Activated CD8-positive, alpha-beta memory T cell treated with anti-CD3 and anti-CD28 coated beads, Interleukin-2, amount 50 U/mL, for 48 hours (primary cell): ENCODE measurements around the gene DYNLT4.
A peak's percentile ranks its signal among the peaks of the same experiment; 100 is the strongest.
"Not testable (repeated sequence)": the region's sequence is repeated elsewhere in the genome, so short reads cannot be mapped to it uniquely, and the experiment has no call there.

Experiments used
- DNase-seq: peaks from one replicate; pipeline ENCODE4 v3.0.0-alpha.2; 2020

DYNLT4 gene

DNA sequence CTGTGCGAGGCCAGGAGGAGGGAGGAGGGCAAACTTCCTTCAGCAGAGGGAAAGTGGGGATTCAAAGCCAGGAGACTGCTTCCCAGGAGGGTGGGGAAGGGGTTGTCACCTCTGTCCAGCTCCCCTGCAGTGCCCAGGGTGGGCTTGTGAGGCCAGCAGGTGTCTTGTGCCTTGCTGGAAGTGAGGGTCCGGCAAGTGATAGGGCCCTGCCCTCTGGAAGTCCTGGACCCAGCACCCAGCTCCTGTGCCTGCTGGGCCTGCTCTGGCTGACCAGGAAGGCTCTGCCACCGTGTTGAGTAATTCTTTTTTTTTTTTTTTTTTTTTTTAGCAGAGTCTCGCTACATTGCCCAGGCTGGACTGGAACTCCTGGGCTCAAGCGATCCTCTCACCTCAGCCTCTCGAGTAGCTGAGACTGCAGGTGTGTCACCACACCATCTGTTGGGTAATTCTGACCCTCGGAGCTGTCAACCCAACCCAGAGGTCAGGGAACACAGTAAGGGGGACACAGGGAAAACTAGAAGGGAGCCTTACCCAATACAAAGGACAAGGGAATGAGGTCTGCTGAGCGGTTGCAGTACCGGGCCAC is 20.2 kb downstream of the DYNLT4 start:
- no peak for DNase-seq

DNA sequence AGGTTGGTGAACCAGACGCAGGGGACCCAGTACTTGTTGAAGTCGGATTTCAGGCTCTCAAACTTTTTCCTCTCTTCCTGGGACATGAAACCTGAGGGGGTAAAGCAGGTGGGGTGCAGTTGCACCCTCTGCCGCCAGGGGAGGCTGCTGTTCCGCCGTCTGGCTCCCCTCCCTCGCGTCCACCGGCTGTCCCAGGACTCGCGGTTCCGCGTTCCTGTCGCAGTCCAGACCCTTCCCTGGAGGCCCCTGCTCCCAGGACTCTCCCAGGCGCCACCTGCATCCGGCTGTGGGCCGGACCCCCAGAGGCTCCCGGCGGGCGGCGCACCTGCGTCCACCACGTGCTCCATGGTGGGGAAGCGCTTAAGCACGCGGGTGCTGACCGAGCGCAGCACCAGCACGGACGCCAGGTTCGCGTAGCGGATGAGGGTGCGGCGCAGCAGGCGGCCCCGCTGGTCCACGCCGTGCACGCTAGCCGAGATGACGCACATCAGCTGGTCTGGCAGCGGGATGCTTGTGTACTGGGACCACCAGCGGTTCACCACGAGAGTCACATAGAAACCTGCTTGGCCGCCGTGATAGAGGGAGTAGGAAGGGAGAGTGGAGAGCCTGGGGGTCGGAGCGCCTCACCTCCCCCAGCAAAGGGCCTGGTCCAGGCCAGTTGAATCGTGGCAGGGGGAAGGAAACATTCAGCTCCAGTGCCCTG is 20.9 kb downstream of the DYNLT4 start:
- peak; percentile 91 for DNase-seq

DNA sequence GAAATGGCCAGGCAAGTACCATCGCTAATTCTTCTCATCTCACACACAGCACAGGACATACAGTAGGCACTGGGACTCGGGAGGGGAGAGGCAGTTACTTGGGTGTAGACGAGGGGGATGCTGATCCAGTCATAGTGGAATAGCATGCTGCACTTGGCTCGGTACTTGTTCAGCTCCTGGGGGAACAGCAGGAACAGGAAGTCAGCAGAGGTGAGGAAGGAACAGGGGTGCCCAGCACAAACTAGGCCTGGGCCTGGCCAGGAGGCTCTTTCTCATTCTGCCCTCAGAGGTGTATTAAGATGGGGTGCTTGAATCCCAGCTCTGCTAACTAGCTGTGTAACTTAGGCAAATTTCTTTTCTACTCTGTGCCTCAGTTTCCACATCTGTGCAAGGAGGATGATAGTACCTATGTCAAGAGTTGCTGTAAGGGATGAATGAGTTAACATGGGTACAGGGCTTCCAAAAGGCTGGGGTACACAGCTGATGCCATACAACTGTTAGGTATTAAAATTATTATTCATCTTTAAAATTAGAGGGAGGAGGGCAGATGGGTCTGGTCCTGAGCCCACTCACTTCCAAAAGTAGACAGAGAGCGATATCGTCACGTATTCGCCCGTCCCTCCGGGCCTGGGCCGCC is 21.5 kb downstream of the DYNLT4 start:
- DNase-seq: no peak

DNA sequence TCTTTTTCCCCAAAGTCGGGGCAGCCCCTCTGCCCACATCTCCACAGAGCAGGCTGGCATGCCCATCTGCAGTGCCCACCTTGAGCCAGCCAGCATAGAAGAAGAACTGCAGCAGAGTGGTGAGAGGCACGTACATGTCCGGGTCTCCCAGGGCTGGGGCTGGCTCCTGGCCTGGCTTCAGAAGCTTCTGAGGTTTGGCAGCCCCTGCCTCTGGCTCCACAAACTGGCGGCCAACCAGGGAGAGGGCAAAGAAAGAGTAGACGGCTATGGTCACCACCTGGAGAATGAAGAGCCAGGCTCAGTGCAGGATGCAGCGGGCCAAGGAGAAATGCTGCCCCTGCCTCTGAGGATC is 22.1 kb downstream of the DYNLT4 start:
- DNase-seq: peak; percentile 68

DNA sequence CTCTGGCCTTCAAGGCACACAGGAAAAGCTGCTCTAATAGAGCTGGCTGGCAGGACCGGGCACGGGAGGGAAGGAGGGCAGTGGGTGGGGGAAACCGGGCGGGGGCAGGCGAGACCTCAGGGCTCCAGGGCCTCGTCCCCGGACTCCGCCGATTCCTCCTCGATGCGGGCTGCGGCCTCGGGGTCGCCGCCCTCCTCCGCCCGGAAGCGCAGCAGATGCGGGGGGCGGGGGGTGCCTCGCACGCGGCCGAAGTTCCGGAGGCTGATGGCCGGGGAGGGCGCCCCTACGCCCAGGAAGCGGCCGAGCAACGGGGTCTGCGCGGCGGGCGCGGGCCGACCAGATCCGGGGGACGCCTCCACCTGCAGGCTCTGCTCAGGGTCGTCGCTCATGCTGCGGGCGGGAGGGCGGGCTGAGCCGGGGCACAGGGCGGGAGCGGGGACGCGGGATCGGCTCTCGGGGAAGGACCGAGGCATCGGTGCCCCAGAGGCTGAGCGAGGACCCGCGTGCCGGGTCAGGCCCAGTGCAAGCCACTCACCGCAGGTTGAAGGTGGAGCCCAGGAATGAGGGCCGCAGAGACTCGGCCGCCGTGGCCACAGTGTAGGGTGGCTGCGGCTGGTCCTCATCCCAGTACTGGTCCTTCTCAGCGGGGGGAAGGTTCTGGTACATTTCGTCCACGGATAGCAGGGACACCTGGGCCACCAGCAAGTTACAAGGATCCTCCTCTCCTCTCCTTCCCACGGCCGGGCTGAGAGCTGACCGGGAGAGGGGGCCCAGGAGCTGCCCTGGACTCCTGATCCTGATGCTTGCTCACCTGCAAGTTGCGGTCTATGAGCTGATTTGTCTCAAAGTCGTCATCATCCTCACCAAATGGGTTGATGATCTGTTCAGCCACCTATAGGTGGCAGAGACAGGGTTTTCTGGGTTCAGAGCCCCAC is 22.8 kb downstream of the DYNLT4 start:
- peak; percentile 75 for DNase-seq

DNA sequence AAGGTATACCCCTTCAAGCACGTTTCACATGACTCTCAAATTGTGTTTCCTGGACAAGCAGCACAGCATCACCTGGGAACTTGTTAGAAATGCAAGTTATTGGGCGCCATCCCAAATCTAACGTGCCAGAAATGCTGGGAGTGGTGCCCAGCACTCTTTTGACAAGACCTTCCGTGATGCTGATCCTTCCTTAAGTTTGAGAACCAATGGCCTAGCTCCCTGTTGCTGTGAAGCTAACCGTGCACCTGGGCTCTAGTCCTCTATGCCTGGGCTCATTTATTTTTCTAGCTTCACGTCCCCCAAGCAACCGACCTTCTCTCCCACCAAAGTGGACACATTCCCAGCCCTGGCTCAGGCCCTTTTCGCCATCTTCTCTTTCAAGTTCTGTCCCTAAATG is 23.5 kb downstream of the DYNLT4 start:
- peak; percentile 60 for DNase-seq

DNA sequence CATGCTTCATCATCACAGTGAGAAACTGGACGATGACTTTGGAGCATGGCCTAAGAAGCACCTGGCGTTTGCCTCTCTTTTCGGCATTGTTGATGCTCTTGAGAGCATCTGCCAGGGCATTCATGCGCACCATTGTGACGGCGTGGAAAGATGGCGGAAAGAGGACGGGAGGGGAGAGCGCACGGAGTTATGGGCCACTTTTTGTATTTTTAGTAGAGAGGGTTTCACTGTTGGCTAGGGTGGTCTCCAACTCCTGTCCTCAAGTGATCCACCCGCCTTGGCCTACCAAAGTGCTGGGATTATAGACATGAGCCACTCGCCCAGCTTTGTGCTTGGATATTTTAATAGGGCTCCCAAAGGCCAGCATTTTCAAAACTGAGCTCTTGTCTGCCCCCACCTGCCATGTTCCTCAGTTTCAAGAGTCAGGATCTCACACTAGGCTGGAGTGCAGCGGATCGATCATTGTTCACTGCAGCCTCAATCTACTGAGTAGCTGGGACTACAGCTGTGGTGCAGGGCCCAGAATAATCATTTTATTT is 26.5 kb downstream of the DYNLT4 start:
- DNase-seq: no peak

DNA sequence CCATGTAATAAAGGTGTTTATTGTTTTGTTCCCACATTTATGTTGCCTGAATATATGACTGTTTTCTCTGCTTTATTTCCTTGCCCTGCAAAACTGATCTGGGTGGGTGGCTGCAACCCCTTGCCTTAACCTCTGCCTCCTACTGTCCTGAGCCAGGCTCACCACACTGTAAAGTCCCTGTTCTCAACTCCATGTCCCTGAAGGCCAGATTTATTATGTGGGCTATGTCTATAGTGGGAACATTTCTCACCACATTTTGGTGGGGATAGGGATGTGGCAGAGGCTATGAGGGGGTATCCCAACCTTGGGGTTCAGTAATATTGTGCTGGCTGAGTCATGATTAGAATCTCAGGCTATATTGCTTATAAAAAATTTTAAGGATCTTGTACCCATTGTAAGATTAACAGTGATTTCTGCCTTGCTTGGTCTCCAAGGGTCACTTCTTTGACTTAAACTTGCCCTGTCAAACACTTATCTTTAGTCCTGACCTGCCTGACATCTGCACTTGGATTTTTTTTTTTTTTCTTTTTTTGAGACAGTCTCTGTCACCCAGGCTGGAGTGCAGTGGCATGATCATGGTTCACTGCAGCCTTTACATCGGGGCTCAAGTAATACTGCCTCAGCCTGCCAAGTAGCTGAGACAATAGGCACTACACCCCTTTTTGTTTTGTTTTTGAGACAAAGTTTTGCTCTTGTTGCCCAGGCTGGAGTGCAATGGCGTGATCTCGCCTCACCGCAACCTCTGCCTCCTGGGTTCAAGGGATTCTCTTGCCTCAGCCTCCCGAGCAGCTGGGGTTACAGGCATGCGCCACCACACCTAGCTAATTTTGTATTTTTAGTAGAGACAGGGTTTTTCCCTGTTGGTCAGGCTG is 28.2 kb downstream of the DYNLT4 start:
- no peak for DNase-seq

DNA sequence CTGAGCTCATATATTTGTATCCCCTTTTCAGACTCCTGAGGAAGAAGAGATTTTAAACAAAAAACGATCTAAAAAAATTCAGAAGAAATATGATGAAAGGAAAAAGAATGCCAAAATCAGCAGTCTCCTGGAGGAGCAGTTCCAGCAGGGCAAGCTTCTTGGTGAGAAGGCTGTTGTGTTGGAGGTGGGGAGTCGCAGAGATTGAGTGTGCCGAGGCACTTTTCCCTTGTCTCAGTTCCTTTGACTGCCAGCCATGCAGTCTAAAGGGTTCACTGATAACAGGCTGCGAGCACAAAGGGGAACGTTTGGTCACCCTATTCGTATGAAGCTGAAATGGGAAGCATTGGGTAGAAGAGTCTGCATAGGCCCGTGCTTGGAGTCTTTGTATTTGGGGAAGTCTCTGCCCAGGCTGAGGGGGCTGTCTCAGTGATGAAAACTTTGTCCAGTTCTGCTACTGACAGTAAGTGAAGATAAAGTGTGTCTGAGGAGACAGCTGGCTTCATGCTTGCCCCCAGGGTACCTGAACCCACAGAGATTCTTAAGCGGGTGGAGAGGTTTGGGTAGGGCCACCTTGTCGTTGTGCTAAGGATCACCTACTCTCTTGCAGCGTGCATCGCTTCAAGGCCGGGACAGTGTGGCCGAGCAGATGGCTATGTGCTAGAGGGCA is 29.0 kb downstream of the DYNLT4 start:
- DNase-seq: no peak

DNA sequence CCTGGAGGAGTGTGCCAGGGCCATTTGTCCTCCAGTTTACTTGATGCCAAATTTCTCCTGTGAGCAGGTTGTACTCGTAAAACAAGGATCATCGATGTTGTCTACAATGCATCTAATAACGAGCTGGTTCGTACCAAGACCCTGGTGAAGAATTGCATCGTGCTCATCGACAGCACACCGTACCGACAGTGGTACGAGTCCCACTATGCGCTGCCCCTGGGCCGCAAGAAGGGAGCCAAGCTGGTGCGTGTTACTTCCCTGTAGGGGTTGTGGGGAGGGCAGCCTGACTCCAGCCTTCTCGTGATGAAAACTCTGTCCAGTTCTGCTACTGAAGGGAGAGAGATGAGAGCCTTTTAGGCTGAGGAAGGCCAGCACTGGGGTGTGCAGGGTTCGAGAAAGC is 29.6 kb downstream of the DYNLT4 start:
- DNase-seq: no peak

DNA sequence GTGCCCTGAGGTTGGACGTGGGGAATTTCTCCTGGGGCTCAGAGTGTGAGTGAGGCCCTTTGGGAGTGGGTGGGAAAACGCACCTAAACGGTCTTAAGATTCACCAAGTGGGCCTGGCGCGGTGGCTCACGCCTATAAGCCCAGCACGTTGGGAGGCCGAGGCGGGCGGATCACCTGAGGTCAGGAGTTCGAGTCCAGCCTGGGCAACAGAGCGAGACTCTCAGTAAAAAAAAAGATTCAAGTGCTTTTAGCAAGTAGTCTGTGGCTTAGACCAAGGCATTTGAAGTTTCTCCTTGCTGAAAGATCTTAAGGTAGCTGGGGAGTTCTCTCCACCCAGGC is 30.5 kb downstream of the DYNLT4 start:
- DNase-seq: no peak

DNA sequence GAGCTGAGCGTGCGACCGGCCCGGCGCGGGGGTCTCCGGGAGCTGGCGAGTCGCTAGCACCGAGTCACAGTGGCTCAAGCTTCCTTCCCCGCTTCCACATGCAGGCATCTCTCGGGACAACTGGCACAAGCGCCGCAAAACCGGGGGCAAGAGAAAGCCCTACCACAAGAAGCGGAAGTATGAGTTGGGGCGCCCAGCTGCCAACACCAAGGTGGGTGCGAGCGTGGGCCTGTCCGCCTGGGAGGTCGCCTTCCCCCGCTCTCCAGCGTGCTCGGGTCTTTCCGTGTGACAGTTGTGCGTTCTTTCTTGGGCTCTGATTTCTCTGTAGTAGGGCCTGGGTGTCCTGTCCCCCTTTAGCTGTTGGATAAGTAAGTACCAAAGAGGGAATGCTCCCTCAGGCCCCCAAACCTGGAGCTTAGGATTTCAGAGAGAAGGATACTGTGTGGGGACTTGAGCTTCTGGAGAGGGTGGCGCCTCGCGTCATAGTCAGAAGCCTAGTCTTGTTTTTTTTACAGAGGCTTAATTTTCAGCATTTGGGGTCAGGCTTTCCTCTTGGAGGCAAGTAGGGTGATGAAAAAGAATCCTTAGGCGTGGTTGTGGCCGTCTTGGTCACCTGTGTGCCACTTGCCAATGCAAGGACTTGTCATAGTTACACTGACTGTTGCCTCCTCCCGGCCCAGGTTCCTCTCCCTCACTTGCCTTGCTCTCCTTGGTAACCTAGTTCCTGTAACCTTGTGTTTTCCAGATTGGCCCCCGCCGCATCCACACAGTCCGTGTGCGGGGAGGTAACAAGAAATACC is 31.0 kb downstream of the DYNLT4 start:
- peak; percentile 68 for DNase-seq

DNA sequence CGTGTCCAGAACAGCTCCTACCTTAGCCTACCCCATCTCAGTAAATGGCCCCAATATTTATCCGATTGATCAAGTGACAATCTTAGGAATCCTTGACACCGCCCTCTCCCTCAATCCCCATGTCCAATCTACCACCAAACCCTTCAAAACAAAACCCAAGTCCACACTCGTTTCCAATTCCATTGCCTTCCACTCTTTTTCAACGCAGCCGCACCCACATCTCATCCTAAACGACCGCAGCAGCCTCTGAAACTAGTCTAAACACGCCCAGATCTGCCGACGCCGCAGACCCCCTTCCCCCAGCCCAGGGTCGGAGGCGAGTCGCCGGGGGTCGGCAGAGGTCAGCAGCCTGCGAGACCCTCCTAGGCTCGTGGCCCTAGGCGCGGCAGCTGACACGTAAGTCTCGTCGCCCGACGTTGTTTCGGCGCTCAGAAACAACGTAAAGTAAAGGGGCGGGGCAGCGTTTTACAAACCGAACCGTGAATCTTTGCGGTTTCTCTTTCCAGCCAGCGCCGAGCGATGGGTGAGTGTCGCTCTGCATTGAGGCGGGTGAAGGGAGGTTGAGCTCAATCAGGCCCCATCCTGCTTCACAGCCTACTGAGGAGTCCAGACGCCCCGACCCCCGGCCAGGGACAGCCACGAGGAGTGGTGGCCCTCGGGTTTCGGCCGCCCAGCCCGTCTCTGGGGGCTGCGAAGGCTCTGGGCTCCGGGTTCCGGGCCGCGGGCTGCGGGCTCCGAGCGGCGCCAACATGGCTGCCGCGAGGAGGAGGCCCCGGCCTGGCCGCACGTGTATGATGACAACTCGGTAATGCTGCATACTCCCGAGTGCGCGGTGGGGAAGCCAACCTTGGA is 31.8 kb downstream of the DYNLT4 start, which contains the start of gene RPS8:
TSS of gene RPS8 (plus strand) at position 463 of the 852 bp plus-strand sequence. CDS start at position 520, 57 bp downstream.
- DNase-seq: peak; percentile 91

DNA sequence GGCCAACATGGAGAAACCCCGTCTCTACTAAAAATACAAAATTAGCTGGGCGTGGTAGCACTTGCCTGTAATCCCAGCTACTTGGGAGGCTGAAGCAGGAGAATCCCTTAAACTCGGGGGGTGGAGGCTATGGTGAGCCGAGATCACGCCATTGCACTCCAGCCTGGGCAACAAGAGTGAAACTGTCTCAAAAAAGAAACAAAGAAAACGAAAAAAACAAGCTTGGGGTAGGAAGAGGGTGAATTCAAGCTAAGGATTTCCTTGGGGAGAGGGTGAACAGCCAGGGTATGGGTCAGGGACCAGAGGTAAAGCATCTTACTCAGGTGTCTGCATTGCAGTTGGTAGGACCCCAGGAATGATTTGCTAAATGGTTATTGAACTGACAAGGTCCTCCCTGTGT is 40.7 kb downstream of the DYNLT4 start:
- not testable (repeated sequence) for DNase-seq

DNA sequence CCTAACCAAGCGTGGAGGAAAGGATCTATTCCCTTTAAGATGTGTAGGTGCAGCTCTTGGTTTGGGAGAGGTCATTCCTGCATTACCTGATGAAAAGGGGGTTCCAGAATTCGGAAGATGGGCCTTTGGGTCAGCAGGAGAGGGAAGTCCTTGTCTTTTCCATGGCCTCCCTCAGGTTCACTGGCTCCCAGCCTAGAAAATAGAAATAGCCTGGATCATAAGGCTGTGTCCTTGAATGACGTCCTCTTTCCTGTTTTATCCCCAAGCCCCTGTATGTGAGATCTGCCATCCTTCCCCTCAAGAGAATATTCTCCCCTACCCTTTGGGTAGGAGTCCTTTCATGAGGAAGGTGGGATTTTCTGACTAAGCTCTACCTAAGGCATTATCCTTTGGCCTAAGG is 46.3 kb downstream of the DYNLT4 start:
- DNase-seq: no peak

DNA sequence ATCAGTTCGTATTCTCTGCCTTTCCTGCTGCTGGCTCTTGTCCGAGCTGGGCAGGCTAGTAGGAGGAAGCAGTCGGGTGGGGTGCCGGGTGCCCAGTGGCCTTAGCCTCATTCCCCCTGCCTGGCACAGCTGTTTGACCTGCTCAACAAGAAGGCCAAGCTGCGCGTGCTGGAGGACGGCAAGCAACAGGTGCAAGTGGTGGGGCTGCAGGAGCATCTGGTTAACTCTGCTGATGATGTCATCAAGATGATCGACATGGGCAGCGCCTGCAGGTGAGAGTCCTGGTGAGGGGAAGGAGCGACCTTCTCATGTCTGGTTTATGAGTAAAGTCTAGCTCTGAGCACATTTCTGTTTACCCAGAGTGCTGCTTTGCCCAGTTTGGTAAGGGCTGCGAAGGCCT is 48.1 kb downstream of the DYNLT4 start:
- DNase-seq: no peak

DNA sequence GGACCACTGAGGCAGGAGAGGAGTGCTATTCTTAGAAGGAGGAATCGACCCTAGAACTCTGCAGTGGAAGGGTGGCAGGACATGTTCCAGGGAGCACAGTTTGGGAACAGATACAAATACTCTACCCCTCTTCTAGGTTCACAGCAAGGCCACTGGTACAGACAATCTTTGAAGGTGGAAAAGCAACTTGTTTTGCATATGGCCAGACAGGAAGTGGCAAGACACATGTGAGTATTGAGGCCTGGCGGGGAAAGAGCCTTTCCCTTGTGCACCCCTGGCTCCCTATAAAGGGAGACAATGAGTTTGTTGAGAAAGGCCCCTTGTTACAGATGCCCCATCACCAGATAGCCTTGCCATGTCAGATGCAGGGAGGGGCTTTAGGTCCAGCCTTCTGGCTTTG is 49.7 kb downstream of the DYNLT4 start:
- DNase-seq: no peak
